Fibroblast of gingiva (primary cell): Measurements from ENCODE around the gene ISYNA1.

ENCODE experiments used
- DNase-seq: peaks from one replicate; pipeline ENCODE4 v3.0.0-alpha.2; 2011; ENCODE audit warnings: low read depth

ISYNA1 gene

GRCh38 chr19:18443831-18444230 lies 5.9 kb upstream of the ISYNA1 start:
- DNase-seq = no peak

GRCh38 chr19:18443406-18443805 lies 5.5 kb upstream of the ISYNA1 start:
- DNase-seq = no peak

- DNase-seq = no peak
Measured at GRCh38 chr19:18442941-18443340, 5.0 kb upstream of the ISYNA1 start.

GRCh38 chr19:18441804-18442788 lies 4.2 kb upstream of the ISYNA1 start:
- no peak for DNase-seq

- DNase-seq = no peak
Measured at GRCh38 chr19:18440936-18441803, 3.2 kb upstream of the ISYNA1 start.

- no peak for DNase-seq
Measured at GRCh38 chr19:18440415-18440877, 2.5 kb upstream of the ISYNA1 start.

- no peak for DNase-seq
Measured at GRCh38 chr19:18439910-18440237, 1.9 kb upstream of the ISYNA1 start.

- DNase-seq = peak; percentile 61
Measured at GRCh38 chr19:18439025-18439909, 1.3 kb upstream of the ISYNA1 start.

- no peak for DNase-seq
Measured at GRCh38 chr19:18438331-18439024, 545 bp upstream of the ISYNA1 start.

- peak; percentile 62 for DNase-seq
Measured at GRCh38 chr19:18436671-18437490, 1.1 kb downstream of the ISYNA1 start.

GRCh38 chr19:18435842-18436670 lies 1.9 kb downstream of the ISYNA1 start:
- no peak for DNase-seq

GRCh38 chr19:18435178-18435841 lies 2.6 kb downstream of the ISYNA1 start:
- no peak for DNase-seq

- no peak for DNase-seq
Measured at GRCh38 chr19:18434411-18435175, 3.3 kb downstream of the ISYNA1 start.

- no peak for DNase-seq
Measured at GRCh38 chr19:18433735-18434398, 4.1 kb downstream of the ISYNA1 start.

- DNase-seq = no peak
Measured at GRCh38 chr19:18433015-18433691, 4.8 kb downstream of the ISYNA1 start.

GRCh38 chr19:18432275-18433014 lies 5.5 kb downstream of the ISYNA1 start:
- DNase-seq = no peak
